Measurements from ENCODE around the gene TREML4. TPM values are rescaled to one million over a fixed set of nuclear protein-coding genes. Genes with fewer than 3 reads are reported as not detected.

The TREML4 gene
- total and polyA plus RNA-seq, 2 of the 4 experiments (the other 2 are of a cell fraction) = not detected

GRCh38 chr6:41247288-41247865 lies 19.2 kb downstream of the TREML4 start:
- Histone ChIP-seq H4K5ac (ENCODE audit: low read depth, low read length) (no peak overlapping the region), H4K8ac (ENCODE audit: low read depth in 2 of 2, low read length in 2 of 2) (no peak overlapping the region), H3K4ac (ENCODE audit: low read depth, low read length) (no peak overlapping the region), H2AK9ac (replicated peaks; ENCODE audit: low read depth, low read length, poor library complexity) (no peak overlapping the region), H2BK20ac (ENCODE audit: low read depth, low read length) (no peak overlapping the region), H3K36me3 (ENCODE audit: control insufficient read depth, insufficient read depth, low read length) (no peaks in the 10 kb centered on the region), H3K9me3 (ENCODE audit: control insufficient read depth, insufficient read depth, low read length) (no peaks in the 10 kb centered on the region), H3K4me3 (ENCODE audit: insufficient read depth, low read depth, low read length) (no peak overlapping the region), H3K23ac (ENCODE audit: low read depth, low read length) (no peak overlapping the region), H2BK15ac (ENCODE audit: low read depth, low read length) (no peak overlapping the region), H4K91ac (ENCODE audit: insufficient read depth, low read depth, low read length) (no peak overlapping the region), H3K9ac (ENCODE audit: low read depth, low read length) (no peak overlapping the region), H2AK5ac (ENCODE audit: low read depth, low read length) (no peak overlapping the region), H4K20me1 (ENCODE audit: insufficient read depth, low read length) (no peaks in the 10 kb centered on the region), H2BK5ac (ENCODE audit: low read depth, low read length, poor library complexity, severe bottlenecking) (no peak overlapping the region), H3K27me3 (ENCODE audit: control insufficient read depth, insufficient read depth, low read length) (no peaks in the 10 kb centered on the region), H3K56ac (ENCODE audit: extremely low read depth, insufficient read depth, low read length) (no peak overlapping the region), H3K79me1 (ENCODE audit: low read depth in 1 of 2, low read length in 2 of 2) (no peaks in the 10 kb centered on the region), H2BK120ac (ENCODE audit: low read depth, low read length) (no peak overlapping the region), H3K4me2 (ENCODE audit: low read depth, low read length) (no peak overlapping the region), H3K27ac (ENCODE audit: insufficient read depth, low read length) (no peak overlapping the region), H2AFZ (replicated peaks; ENCODE audit: low read length, poor library complexity) (peak overlapping the region; percentile 23), H3K18ac (ENCODE audit: low read depth, low read length) (no peak overlapping the region), H3K9me1 (ENCODE audit: insufficient read depth, low read length) (no peaks in the 10 kb centered on the region), H3K14ac (replicated peaks; ENCODE audit: low read depth, low read length) (no peak overlapping the region), H3K4me1 (ENCODE audit: control insufficient read depth, insufficient read depth, low read length) (no peaks in the 10 kb centered on the region)
- ChIA-PET POLR2A (ENCODE audit: unreplicated experiment) (no interaction called here), CTCF (no interaction called here)
- BruUV-seq (replicated peaks) = no TSS peak
- in situ Hi-C loops (cut with MboI; ENCODE audit: low sequenced_read_pairs) (no loop called here), dilution Hi-C loops (cut with HindIII; ENCODE audit: low sequenced_read_pairs, unreplicated experiment) (no loop called here), intact Hi-C loops (cut with micrococcal nuclease) (no loop called here)
- TF ChIP-seq USF2 (IDR thresholded peaks at IDR 0.05; ENCODE audit: low read depth, low read length) (no peak), MXI1 (IDR thresholded peaks at IDR 0.05; ENCODE audit: borderline replicate concordance, low read depth, low read length) (no peak), CTCF (conservative IDR thresholded peaks at IDR 0.05; ENCODE audit: low read depth, low read length) (no peak), CEBPB (IDR thresholded peaks at IDR 0.05; ENCODE audit: low read depth, low read length) (no peak), NFE2L2 (IDR thresholded peaks at IDR 0.05; ENCODE audit: low read depth, low read length) (no peak), CHD1 (IDR thresholded peaks at IDR 0.05; ENCODE audit: low read depth, low read length) (no peak), RAD21 (IDR thresholded peaks at IDR 0.05; ENCODE audit: low read length) (no peak), RCOR1 (IDR thresholded peaks at IDR 0.05; ENCODE audit: insufficient replicate concordance, low read length) (no peak), RFX5 (IDR thresholded peaks at IDR 0.05; ENCODE audit: low read depth, low read length) (no peak), POLR2A (IDR thresholded peaks at IDR 0.05; ENCODE audit: low read depth, low read length) (no peak), FOS (IDR thresholded peaks at IDR 0.05; ENCODE audit: low read depth, low read length) (no peak), MAFK (IDR thresholded peaks at IDR 0.05; ENCODE audit: low read depth, low read length) (no peak), ELK1 (IDR thresholded peaks at IDR 0.05; ENCODE audit: borderline replicate concordance, low read depth, low read length) (no peak), BHLHE40 (IDR thresholded peaks at IDR 0.05; ENCODE audit: low read depth, low read length) (no peak), SMC3 (IDR thresholded peaks at IDR 0.05; ENCODE audit: low read depth, low read length) (no peak), MAZ (IDR thresholded peaks at IDR 0.05; ENCODE audit: borderline replicate concordance, low read depth, low read length) (no peak)
- DNase-seq (no peak), ATAC-seq (ENCODE audit: low read depth) (no peak)
- WGBS, 2 experiments (ENCODE audit: extremely low coverage in 2 of 2, insufficient read length in 1 of 2) = 53% methylated on average over 4 of the region's 9 CpGs; no CpG with 5 or more reads in 1 of the 2 experiments
